ENCODE data around the gene CDH13.

- TF ChIP-seq CTCF (IDR thresholded peaks at IDR 0.05; ENCODE audit: low read depth, low read length, poor library complexity, severe bottlenecking) (no peak), EZH2phosphoT487 (IDR thresholded peaks at IDR 0.05; ENCODE audit: borderline replicate concordance, low read length) (no peak)
Measured at GRCh38 chr16:82980810-82981209, 354.0 kb downstream of the CDH13 start.

Measured in DOHH2 (cell line).